ENCODE results near the gene SAMD3.

Gene SAMD3

DNA sequence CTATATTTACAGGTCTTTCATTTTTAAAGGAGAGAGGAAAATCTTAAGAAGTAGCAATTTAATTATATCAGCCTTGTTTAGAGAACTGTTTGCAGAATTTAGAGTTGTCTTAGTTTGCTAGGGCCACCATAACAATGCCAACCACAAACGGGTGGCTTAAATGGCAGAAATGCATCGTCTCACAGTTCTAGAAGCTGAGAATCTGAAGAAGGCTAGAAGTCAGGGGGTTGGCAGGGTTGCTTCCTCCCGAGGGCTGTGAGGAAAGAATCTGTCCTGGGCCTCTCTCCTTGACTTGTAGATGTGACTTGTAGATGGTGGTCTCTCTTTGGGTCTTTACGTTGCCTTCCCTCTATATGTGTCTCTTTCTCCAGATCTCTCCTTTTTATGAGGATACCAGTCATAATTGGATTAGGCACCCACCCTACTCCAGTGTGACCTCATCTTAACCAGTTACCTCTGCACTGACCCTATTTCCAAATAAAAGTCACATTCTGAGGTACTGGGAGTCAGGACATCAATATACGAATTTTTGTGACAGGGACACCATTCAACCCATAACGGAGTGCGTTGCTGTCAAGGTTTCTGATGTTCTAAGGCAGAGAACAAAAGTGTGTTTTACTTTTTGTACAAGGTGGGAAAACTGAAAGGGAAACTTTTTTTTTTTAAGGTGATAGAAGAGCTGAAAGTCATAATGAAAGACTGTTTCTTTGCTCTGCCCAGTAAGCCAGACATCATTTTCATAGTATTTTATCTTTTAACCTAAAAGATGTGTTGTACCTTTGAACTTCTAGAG lies 84.4 kb downstream of the SAMD3 start:
- Histone ChIP-seq H3K4me3 (IDR thresholded peaks at IDR 0.05; ENCODE audit: insufficient read depth, low read depth, low read length) (no peak overlapping the region), H3K9ac (no peak overlapping the region), H3K36me3 (ENCODE audit: insufficient read depth) (no peaks in the 10 kb centered on the region), H3K4me2 (no peak overlapping the region), H3K27ac (no peak overlapping the region), H3K4me1 (ENCODE audit: low read depth, poor library complexity, severe bottlenecking) (no peaks in the 10 kb centered on the region), H3K79me2 (ENCODE audit: insufficient read depth, low read depth) (no peaks in the 10 kb centered on the region), H3K27me3 (ENCODE audit: insufficient read depth, low read depth) (no peaks in the 10 kb centered on the region), H4K20me1 (ENCODE audit: insufficient read depth) (no peaks in the 10 kb centered on the region), H2AFZ (ENCODE audit: low read depth) (no peak overlapping the region)
- TF ChIP-seq, protein P1, sequence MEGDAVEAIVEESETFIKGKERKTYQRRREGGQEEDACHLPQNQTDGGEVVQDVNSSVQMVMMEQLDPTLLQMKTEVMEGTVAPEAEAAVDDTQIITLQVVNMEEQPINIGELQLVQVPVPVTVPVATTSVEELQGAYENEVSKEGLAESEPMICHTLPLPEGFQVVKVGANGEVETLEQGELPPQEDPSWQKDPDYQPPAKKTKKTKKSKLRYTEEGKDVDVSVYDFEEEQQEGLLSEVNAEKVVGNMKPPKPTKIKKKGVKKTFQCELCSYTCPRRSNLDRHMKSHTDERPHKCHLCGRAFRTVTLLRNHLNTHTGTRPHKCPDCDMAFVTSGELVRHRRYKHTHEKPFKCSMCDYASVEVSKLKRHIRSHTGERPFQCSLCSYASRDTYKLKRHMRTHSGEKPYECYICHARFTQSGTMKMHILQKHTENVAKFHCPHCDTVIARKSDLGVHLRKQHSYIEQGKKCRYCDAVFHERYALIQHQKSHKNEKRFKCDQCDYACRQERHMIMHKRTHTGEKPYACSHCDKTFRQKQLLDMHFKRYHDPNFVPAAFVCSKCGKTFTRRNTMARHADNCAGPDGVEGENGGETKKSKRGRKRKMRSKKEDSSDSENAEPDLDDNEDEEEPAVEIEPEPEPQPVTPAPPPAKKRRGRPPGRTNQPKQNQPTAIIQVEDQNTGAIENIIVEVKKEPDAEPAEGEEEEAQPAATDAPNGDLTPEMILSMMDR (conservative IDR thresholded peaks at IDR 0.05; ENCODE audit: low read depth, low read length) = no peak

DNA sequence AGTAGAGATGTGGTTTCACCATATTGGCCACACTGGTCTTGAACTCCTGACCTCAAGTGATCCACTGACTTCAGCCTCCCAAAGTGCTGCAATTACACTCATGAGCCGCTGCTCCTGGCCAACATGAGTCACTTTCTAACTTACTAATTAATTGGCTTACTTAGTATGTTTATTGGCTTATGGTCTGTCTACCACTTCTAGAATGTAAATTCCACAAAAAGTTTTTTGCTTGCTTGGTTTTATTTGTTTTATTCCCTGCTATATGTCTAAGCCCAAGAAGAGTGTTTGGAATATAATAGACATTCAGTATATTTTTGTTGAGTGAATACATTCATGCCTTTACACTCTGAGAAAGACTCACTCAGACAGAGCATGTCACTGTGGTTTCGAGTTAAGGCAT lies 86.0 kb downstream of the SAMD3 start:
- no peak overlapping the region for H3K9ac ChIP-seq
- TF ChIP-seq, protein P1 (conservative IDR thresholded peaks at IDR 0.05; ENCODE audit: low read depth, low read length) = no peak
- no peaks in the 10 kb centered on the region for H3K4me1 ChIP-seq (ENCODE audit: low read depth, poor library complexity, severe bottlenecking)
- H3K27me3 ChIP-seq (ENCODE audit: insufficient read depth, low read depth) = no peaks in the 10 kb centered on the region
- no peak overlapping the region for H3K27ac ChIP-seq
- no peak overlapping the region for H2AFZ ChIP-seq (ENCODE audit: low read depth)
- no peak overlapping the region for H3K4me3 ChIP-seq (IDR thresholded peaks at IDR 0.05; ENCODE audit: insufficient read depth, low read depth, low read length)
- H3K79me2 ChIP-seq (ENCODE audit: insufficient read depth, low read depth) = no peaks in the 10 kb centered on the region
- no peaks in the 10 kb centered on the region for H4K20me1 ChIP-seq (ENCODE audit: insufficient read depth)
- H3K36me3 ChIP-seq (ENCODE audit: insufficient read depth) = no peaks in the 10 kb centered on the region
- H3K4me2 ChIP-seq = no peak overlapping the region

- H3K27ac ChIP-seq = no peak overlapping the region
- no peak overlapping the region for H3K9ac ChIP-seq
- no peaks in the 10 kb centered on the region for H3K79me2 ChIP-seq (ENCODE audit: insufficient read depth, low read depth)
- H3K27me3 ChIP-seq (ENCODE audit: insufficient read depth, low read depth) = no peaks in the 10 kb centered on the region
- H3K36me3 ChIP-seq (ENCODE audit: insufficient read depth) = no peaks in the 10 kb centered on the region
- H2AFZ ChIP-seq (ENCODE audit: low read depth) = no peak overlapping the region
- no peaks in the 10 kb centered on the region for H4K20me1 ChIP-seq (ENCODE audit: insufficient read depth)
- no peak overlapping the region for H3K4me3 ChIP-seq (IDR thresholded peaks at IDR 0.05; ENCODE audit: insufficient read depth, low read depth, low read length)
- TF ChIP-seq, protein P1 (conservative IDR thresholded peaks at IDR 0.05; ENCODE audit: low read depth, low read length) = no peak
- H3K4me2 ChIP-seq = no peak overlapping the region
- no peaks in the 10 kb centered on the region for H3K4me1 ChIP-seq (ENCODE audit: low read depth, poor library complexity, severe bottlenecking)
These were observed 88.2 kb downstream of the SAMD3 start for GRCh38 chr6:130134582-130134981.

DNA sequence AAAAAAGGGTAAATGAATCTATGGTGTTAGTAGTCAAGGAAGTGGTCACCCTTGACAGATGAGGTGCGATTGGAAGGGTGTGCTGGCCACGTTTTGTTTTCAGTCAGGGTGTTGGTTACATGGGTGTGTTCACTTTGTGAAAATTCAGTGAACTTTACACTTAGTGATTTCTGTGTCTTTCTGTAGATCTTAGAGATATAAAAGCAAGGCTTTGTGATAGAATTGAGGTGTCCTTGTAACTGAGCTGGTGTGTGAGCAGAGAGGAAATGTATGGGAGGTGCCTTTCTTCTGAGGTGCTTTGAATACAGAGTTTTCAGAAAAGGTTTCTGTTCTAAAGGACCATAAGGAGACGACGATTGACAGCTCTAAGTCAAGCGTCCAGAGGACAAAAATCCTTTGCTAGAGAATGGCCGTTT lies 90.5 kb downstream of the SAMD3 start:
- Histone ChIP-seq H3K4me1 (ENCODE audit: low read depth, poor library complexity, severe bottlenecking) (no peaks in the 10 kb centered on the region), H3K27ac (no peak overlapping the region), H4K20me1 (ENCODE audit: insufficient read depth) (no peaks in the 10 kb centered on the region), H3K27me3 (ENCODE audit: insufficient read depth, low read depth) (no peaks in the 10 kb centered on the region), H3K4me3 (IDR thresholded peaks at IDR 0.05; ENCODE audit: insufficient read depth, low read depth, low read length) (no peak overlapping the region), H3K79me2 (ENCODE audit: insufficient read depth, low read depth) (no peaks in the 10 kb centered on the region), H3K4me2 (no peak overlapping the region), H3K9ac (no peak overlapping the region), H2AFZ (ENCODE audit: low read depth) (no peak overlapping the region), H3K36me3 (ENCODE audit: insufficient read depth) (no peaks in the 10 kb centered on the region)
- TF ChIP-seq, protein P1 (conservative IDR thresholded peaks at IDR 0.05; ENCODE audit: low read depth, low read length) = no peak
